ENCODE data around the gene KCNQ1.
A peak's percentile ranks its signal among the peaks of the same experiment; 100 is the strongest.

KCNQ1 gene

DNA sequence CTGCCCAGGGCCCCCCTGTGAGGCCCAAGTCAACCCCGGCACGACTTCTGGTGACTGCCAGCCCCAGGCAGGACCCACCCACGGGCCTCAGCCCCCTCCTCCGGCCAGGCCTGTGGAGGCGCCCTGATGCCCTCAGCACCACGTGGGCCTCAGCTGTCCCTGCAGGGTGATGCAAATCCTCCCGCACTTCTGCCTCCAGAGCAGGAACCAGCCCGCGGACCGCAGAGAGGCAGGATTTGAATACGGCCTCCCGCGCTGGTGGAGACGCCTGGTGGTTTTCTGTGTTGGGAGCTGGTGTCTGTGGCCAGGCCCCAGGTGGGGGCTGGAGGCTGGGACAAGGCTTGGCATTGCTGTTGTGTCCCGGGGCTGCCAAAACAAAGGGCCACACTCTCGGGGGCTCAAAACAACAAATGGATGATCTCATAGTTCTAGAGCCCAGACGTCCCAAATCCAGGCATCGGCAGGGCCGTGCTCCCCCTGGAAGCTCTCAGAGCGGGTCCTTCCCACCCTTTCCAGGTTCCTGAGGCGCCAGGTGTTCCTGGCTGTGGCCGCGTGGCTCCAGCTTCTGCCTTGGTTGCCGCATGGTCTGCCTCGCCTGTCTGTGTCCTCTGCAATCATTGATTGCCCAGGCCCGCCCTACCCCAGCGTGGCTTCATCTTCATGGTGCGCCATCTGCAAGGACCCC lies 19.9 kb upstream of the KCNQ1 start:
- H3K4me3 ChIP-seq (ENCODE audit: control insufficient read depth, low read depth, low read length): no peak overlapping the region
- DNase-seq (ENCODE audit: low read depth): no peak
- no peak for TF ChIP-seq CTCF (IDR thresholded peaks at IDR 0.05; ENCODE audit: control insufficient read depth, insufficient read depth, low read depth, low read length, missing control alignments)

DNA sequence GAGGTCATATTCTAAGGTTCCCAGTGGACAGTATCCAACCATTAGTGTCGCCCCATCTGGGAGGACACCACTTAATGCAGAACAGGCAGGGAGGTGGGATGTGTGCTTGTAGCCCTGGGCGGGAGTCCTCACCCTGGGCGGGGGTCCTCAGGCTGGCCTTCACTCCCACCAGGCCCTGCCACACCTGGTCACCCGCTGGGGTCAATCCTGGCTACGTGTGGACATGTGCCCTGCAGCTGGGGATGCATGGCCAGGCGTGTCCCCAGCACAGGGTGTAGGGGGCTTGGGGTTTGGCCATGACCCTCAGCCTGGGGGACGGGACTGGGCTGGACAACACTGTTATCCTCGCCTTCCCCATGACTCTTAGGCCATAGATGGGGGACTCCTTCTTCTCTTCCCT lies 19.3 kb upstream of the KCNQ1 start:
- DNase-seq (ENCODE audit: low read depth): no peak
- H3K4me3 ChIP-seq (ENCODE audit: control insufficient read depth, low read depth, low read length): no peak overlapping the region
- no peak for TF ChIP-seq CTCF (IDR thresholded peaks at IDR 0.05; ENCODE audit: control insufficient read depth, insufficient read depth, low read depth, low read length, missing control alignments)

- no peak overlapping the region for H3K4me3 ChIP-seq (ENCODE audit: control insufficient read depth, low read depth, low read length)
- TF ChIP-seq CTCF (IDR thresholded peaks at IDR 0.05; ENCODE audit: control insufficient read depth, insufficient read depth, low read depth, low read length, missing control alignments): no peak
- no peak for DNase-seq (ENCODE audit: low read depth)
Observed at GRCh38 chr11:2426221-2426620, 18.6 kb upstream of the KCNQ1 start.

- no peak for DNase-seq (ENCODE audit: low read depth)
Observed at GRCh38 chr11:2426826-2427521, 17.8 kb upstream of the KCNQ1 start.

GRCh38 chr11:2427721-2428321 lies 17.0 kb upstream of the KCNQ1 start:
- no peak overlapping the region for H3K4me3 ChIP-seq (ENCODE audit: control insufficient read depth, low read depth, low read length)
- no peak for DNase-seq (ENCODE audit: low read depth)
- no peak for TF ChIP-seq CTCF (IDR thresholded peaks at IDR 0.05; ENCODE audit: control insufficient read depth, insufficient read depth, low read depth, low read length, missing control alignments)

More at GRCh38 chr11:2426826-2427521, 17.8 kb upstream of the KCNQ1 start:
- H3K4me3 ChIP-seq (ENCODE audit: control insufficient read depth, low read depth, low read length): no peak overlapping the region
- no peak for TF ChIP-seq CTCF (IDR thresholded peaks at IDR 0.05; ENCODE audit: control insufficient read depth, insufficient read depth, low read depth, low read length, missing control alignments)

DNA sequence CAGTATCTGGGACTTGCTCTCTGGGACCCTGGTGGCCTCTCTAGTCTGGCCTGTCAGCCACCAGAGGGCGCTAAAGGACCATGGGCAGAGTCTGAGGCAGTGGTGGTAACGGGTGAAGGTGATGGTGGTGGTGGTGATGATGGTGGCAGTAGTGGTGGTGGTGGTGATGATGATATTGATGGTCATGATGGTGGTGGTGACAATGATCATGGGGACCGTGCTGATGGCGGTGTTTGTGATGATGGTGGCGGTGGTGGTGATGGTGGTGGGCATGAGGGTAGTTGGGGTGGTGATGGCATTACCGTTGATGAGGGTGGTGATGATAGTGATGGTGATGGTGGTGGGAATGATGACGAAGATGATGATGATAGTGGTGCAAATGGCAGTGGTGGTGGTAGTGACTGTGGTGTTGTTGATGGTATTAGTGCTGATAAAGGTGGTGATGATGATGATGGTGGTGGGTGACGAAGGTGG lies 16.4 kb upstream of the KCNQ1 start:
- H3K4me3 ChIP-seq (ENCODE audit: control insufficient read depth, low read depth, low read length): no peak overlapping the region
- peak; percentile 89 for TF ChIP-seq CTCF (IDR thresholded peaks at IDR 0.05; ENCODE audit: control insufficient read depth, insufficient read depth, low read depth, low read length, missing control alignments)
- no peak for DNase-seq (ENCODE audit: low read depth)
